ENCODE results near the gene SEMA6D. TPM values are rescaled to one million over a fixed set of nuclear protein-coding genes. Genes with fewer than 3 reads are reported as not detected.

The SEMA6D gene
- total RNA-seq, 1 donor: 8.0 TPM

- no peak overlapping the region for H3K27ac ChIP-seq (ENCODE audit: low read depth, low read length)
- H2AFZ ChIP-seq (ENCODE audit: low read length): no peak overlapping the region
- no peak overlapping the region for H3K4me2 ChIP-seq (ENCODE audit: insufficient read depth, low read length)
- H4K20me1 ChIP-seq (ENCODE audit: insufficient read depth, low read length): no peaks in the 10 kb centered on the region
- no peaks in the 10 kb centered on the region for H3K4me1 ChIP-seq (ENCODE audit: insufficient read depth, low read length)
- no peak for TF ChIP-seq CTCF (IDR thresholded peaks at IDR 0.05; ENCODE audit: extremely low read depth, low read depth, low read length)
- no peaks in the 10 kb centered on the region for H3K9me3 ChIP-seq (ENCODE audit: low read depth, low read length)
- no peaks in the 10 kb centered on the region for H3K27me3 ChIP-seq (ENCODE audit: insufficient read depth, low read length)
- no peaks in the 10 kb centered on the region for H3K79me2 ChIP-seq (ENCODE audit: insufficient read depth, low read length)
- H3K4me3 ChIP-seq (ENCODE audit: insufficient read depth, low read length): no peak overlapping the region
- DNase-seq (ENCODE audit: insufficient read length, low spot score, missing footprints): no peak
- H3K36me3 ChIP-seq (ENCODE audit: insufficient read depth, low read length): no peaks in the 10 kb centered on the region
These were observed 26.6 kb downstream of the SEMA6D start for GRCh38 chr15:47743886-47744285.

- no peaks in the 10 kb centered on the region for H3K79me2 ChIP-seq (ENCODE audit: insufficient read depth, low read length)
- H3K9me3 ChIP-seq (ENCODE audit: low read depth, low read length): no peaks in the 10 kb centered on the region
- no peak overlapping the region for H3K4me3 ChIP-seq (ENCODE audit: insufficient read depth, low read length)
- no peaks in the 10 kb centered on the region for H3K27me3 ChIP-seq (ENCODE audit: insufficient read depth, low read length)
- no peak overlapping the region for H2AFZ ChIP-seq (ENCODE audit: low read length)
- H4K20me1 ChIP-seq (ENCODE audit: insufficient read depth, low read length): no peaks in the 10 kb centered on the region
- DNase-seq (ENCODE audit: insufficient read length, low spot score, missing footprints): no peak
- no peak for TF ChIP-seq CTCF (IDR thresholded peaks at IDR 0.05; ENCODE audit: extremely low read depth, low read depth, low read length)
- H3K27ac ChIP-seq (ENCODE audit: low read depth, low read length): no peak overlapping the region
- H3K4me2 ChIP-seq (ENCODE audit: insufficient read depth, low read length): no peak overlapping the region
- no peaks in the 10 kb centered on the region for H3K36me3 ChIP-seq (ENCODE audit: insufficient read depth, low read length)
- H3K4me1 ChIP-seq (ENCODE audit: insufficient read depth, low read length): no peaks in the 10 kb centered on the region
These were observed 27.2 kb downstream of the SEMA6D start for GRCh38 chr15:47744496-47744895.

- no peak for DNase-seq (ENCODE audit: insufficient read length, low spot score, missing footprints)
These were observed 27.7 kb downstream of the SEMA6D start for GRCh38 chr15:47744973-47745372.

GRCh38 chr15:47746516-47746915, 29.2 kb downstream of the SEMA6D start:
- Histone ChIP-seq H3K4me2 (ENCODE audit: insufficient read depth, low read length) (no peak overlapping the region), H2AFZ (ENCODE audit: low read length) (no peak overlapping the region), H3K27me3 (ENCODE audit: insufficient read depth, low read length) (no peaks in the 10 kb centered on the region), H3K4me1 (ENCODE audit: insufficient read depth, low read length) (peaks cover 14% of the 10 kb centered on the region), H3K36me3 (ENCODE audit: insufficient read depth, low read length) (no peaks in the 10 kb centered on the region), H3K79me2 (ENCODE audit: insufficient read depth, low read length) (no peaks in the 10 kb centered on the region), H3K9me3 (ENCODE audit: low read depth, low read length) (no peaks in the 10 kb centered on the region), H3K27ac (ENCODE audit: low read depth, low read length) (no peak overlapping the region), H3K4me3 (ENCODE audit: insufficient read depth, low read length) (no peak overlapping the region), H4K20me1 (ENCODE audit: insufficient read depth, low read length) (no peaks in the 10 kb centered on the region)
- DNase-seq (ENCODE audit: insufficient read length, low spot score, missing footprints): no peak
- no peak for TF ChIP-seq CTCF (IDR thresholded peaks at IDR 0.05; ENCODE audit: extremely low read depth, low read depth, low read length)

More at GRCh38 chr15:47744973-47745372, 27.7 kb downstream of the SEMA6D start:
- Histone ChIP-seq H3K27ac (ENCODE audit: low read depth, low read length) (no peak overlapping the region), H3K36me3 (ENCODE audit: insufficient read depth, low read length) (no peaks in the 10 kb centered on the region), H3K4me3 (ENCODE audit: insufficient read depth, low read length) (no peak overlapping the region), H3K9me3 (ENCODE audit: low read depth, low read length) (no peaks in the 10 kb centered on the region), H3K27me3 (ENCODE audit: insufficient read depth, low read length) (no peaks in the 10 kb centered on the region), H3K4me1 (ENCODE audit: insufficient read depth, low read length) (peaks cover 4% of the 10 kb centered on the region), H3K4me2 (ENCODE audit: insufficient read depth, low read length) (no peak overlapping the region), H2AFZ (ENCODE audit: low read length) (no peak overlapping the region), H4K20me1 (ENCODE audit: insufficient read depth, low read length) (no peaks in the 10 kb centered on the region), H3K79me2 (ENCODE audit: insufficient read depth, low read length) (no peaks in the 10 kb centered on the region)
- TF ChIP-seq CTCF (IDR thresholded peaks at IDR 0.05; ENCODE audit: extremely low read depth, low read depth, low read length): no peak

Data from osteoblast (primary cell).